GM19438 (cell line): Measurements from ENCODE around the gene RBM20.
A peak's percentile ranks its signal among the peaks of the same experiment; 100 is the strongest.
"Not testable (repeated sequence)": the region's sequence is repeated elsewhere in the genome, so short reads cannot be mapped to it uniquely, and the experiment has no call there.

Experiments
- ATAC-seq: cut with Tn5 transposase; IDR thresholded peaks from one replicate; pipeline ENCODE4 v1.9.1; 2021; ENCODE audit warnings: low read depth; ENCODE audit not compliant: unreplicated experiment

RBM20 gene

GRCh38 chr10:110643653-110644597 lies at the start of gene RBM20:
RBM20 (plus strand) TSS chr10:110644336; CDS start chr10:110644455, 119 bp downstream.
- no peak for ATAC-seq

- no peak for ATAC-seq
Measured at GRCh38 chr10:110597476-110597875, 46.7 kb upstream of the RBM20 start.

- peak; percentile 62 for ATAC-seq
Measured at GRCh38 chr10:110600487-110601101, 43.5 kb upstream of the RBM20 start.

GRCh38 chr10:110601581-110601980 lies 42.6 kb upstream of the RBM20 start:
- no peak for ATAC-seq

- no peak for ATAC-seq
Measured at GRCh38 chr10:110608087-110608486, 36.0 kb upstream of the RBM20 start.

- no peak for ATAC-seq
Measured at GRCh38 chr10:110609605-110610004, 34.5 kb upstream of the RBM20 start.

GRCh38 chr10:110610308-110610774 lies 33.8 kb upstream of the RBM20 start:
- no peak for ATAC-seq

- ATAC-seq = not testable (repeated sequence)
Measured at GRCh38 chr10:110610781-110611180, 33.4 kb upstream of the RBM20 start.

GRCh38 chr10:110612087-110612486 lies 32.0 kb upstream of the RBM20 start:
- no peak for ATAC-seq

GRCh38 chr10:110612629-110613028 lies 31.5 kb upstream of the RBM20 start:
- no peak for ATAC-seq

- no peak for ATAC-seq
Measured at GRCh38 chr10:110613341-110613995, 30.7 kb upstream of the RBM20 start.

- ATAC-seq = no peak
Measured at GRCh38 chr10:110613996-110614495, 30.1 kb upstream of the RBM20 start.

GRCh38 chr10:110615057-110615747 lies 28.9 kb upstream of the RBM20 start:
- no peak for ATAC-seq

GRCh38 chr10:110616493-110617033 lies 27.6 kb upstream of the RBM20 start:
- no peak for ATAC-seq

GRCh38 chr10:110617425-110618229 lies 26.5 kb upstream of the RBM20 start:
- no peak for ATAC-seq

GRCh38 chr10:110618230-110618610 lies 25.9 kb upstream of the RBM20 start:
- ATAC-seq = no peak

GRCh38 chr10:110619514-110620397 lies 24.4 kb upstream of the RBM20 start:
- ATAC-seq = no peak

GRCh38 chr10:110620398-110620719 lies 23.8 kb upstream of the RBM20 start:
- ATAC-seq = no peak
